Heart left ventricle (tissue), 16 donors: ENCODE results near the gene RIMBP3C. TPM values are rescaled to one million over a fixed set of nuclear protein-coding genes. Genes with fewer than 3 reads are reported as not detected.
A peak's percentile ranks its signal among the peaks of the same experiment; 100 is the strongest.

Source experiments
- ATAC-seq, 4 donors: fragments of 200-7000 bp; cut with Tn5 transposase; one replicate each; pipeline ENCODE4 v1.9.1; 2020 to 2022; ENCODE audit warnings: moderate library complexity in 4 of 4, mild to moderate bottlenecking in 3 of 4, moderate number of reproducible peaks in 1 of 4
- DNase-seq, 5 donors: peaks; one replicate each; pipeline ENCODE4 v3.0.0-alpha.2; 2020
- H3K27ac ChIP-seq, 12 donors: fragments of 200-600 bp; sonication (generic) in 4 of 12; one replicate each; pipeline versions ENCODE4 v1.5.0 to v1.8.0; 2016 to 2022; ENCODE audit warnings: mild to moderate bottlenecking in 2 of 12
- H3K27me3 ChIP-seq, 9 donors: fragments of 200-600 bp; sonication (generic) in 2 of 9; one replicate each; pipeline versions ENCODE4 v1.5.1 to v1.8.0; 2016 to 2022; ENCODE audit warnings: mild to moderate bottlenecking in 3 of 9
- H3K36me3 ChIP-seq, 9 donors: fragments of 200-600 bp; sonication (generic) in 2 of 9; one replicate each; pipeline versions ENCODE4 v1.5.0 to v1.8.0; 2018 to 2022; ENCODE audit warnings: mild to moderate bottlenecking in 2 of 9
- H3K4me1 ChIP-seq, 12 donors: fragments of 200-600 bp; sonication (generic) in 4 of 12; one replicate each; pipeline versions ENCODE4 v1.5.0 to v1.8.0; 2016 to 2022; ENCODE audit warnings: mild to moderate bottlenecking in 3 of 12
- H3K4me3 ChIP-seq, 12 donors: fragments of 200-600 bp; sonication (generic) in 4 of 12; one replicate each; pipeline versions ENCODE4 v1.5.0 to v1.8.0; 2017 to 2022; ENCODE audit warnings: mild to moderate bottlenecking in 9 of 12, moderate library complexity in 4 of 12
- H3K9me3 ChIP-seq, 12 donors: fragments of 200-600 bp; sonication (generic) in 4 of 12; one replicate each; pipeline versions ENCODE4 v1.5.0 to v1.8.0; 2016 to 2022; ENCODE audit warnings: mild to moderate bottlenecking in 1 of 12
- POLR2A ChIP-seq, 2 donors: fragments of 450-650 bp; IDR thresholded peaks; one replicate each; pipeline ENCODE4 v1.6.1; 2017; ENCODE audit warnings: antibody characterized with exemption in 2 of 2, mild to moderate bottlenecking in 2 of 2, moderate library complexity in 2 of 2
- WGBS, 4 donors: extraction: QIAGEN DNeasy Blood & Tissue Kit in 2 of 4; methylation state at CpG; one replicate each; pipeline versions ENCODE4 v1.1.5 to v1.1.7; 2013 to 2018; 5-methylcytosine and 5-hydroxymethylcytosine counted together
- intact Hi-C, 10 donors: fragments of 100-400 bp; cut with DNase I; formaldehyde crosslinking; loops; one replicate each; pipeline versions ENCODE4 v1.11.1 to v1.14.2; 2022
- polyA plus RNA-seq, 2 donors: library from polyadenylated mRNA; stranded (reverse); fragments of 200-250 nt; gene quantifications; one replicate each; pipeline ENCODE4 v1.2.3, GENCODE V29; 2013
- total RNA-seq, 9 donors: library from RNA; depleted of rRNA in 2 of 9; stranded (reverse); fragments of >200 nt in 2 of 9; fragmentation: NEBNext Ultra II Directional in 3 of 9; extraction: Animal tissue kit (Norgen Biotek cat#: 25700) in 3 of 9; gene quantifications; one replicate each; pipeline versions ENCODE4 v1.1.0 to v1.2.4, GENCODE V29; 2016 to 2023
- TF ChIP-seq, protein P1 (sequence below), 12 donors: fragments of 200-600 bp; sonication (generic) in 4 of 12; IDR thresholded peaks; one replicate each; pipeline versions ENCODE4 v1.5.0 to v1.8.0; 2018 to 2022; ENCODE audit warnings: antibody characterized with exemption in 12 of 12, mild to moderate bottlenecking in 5 of 12
- donor health status: ischemic (EF 13 %, LVEDD 7.1; RV severe dilation, severe dysfunction).
- donor health status: healthy with polysubstance abuse.
- donor health status: DM: no; HTN: yes; CAD: no.
- donor health status: DM: no; HTN: no; CAD: no.
- donor health status: ischemic (EF 25% LVEDD 6.9; RV normal size, moderate dysfunction).
- donor health status: ischemic (EF 25% LVEDD 5.7; RV mildly dilated, moderate dysfunction).
- donor health status: healthy.
- donor health status: DM: yes; HTN: yes; CAD: no.
- donor health status: ischemic (EF 35%, LVEDD 5.7; RV mildly dilated, moderate dysfunction).
- donor health status: nonischemic (EF 11% LVEDD 7.7; RV severe dilation, severe dysfunction).
- donor health status: DM: yes; HTN: yes; CAD: no.
- donor health status: PGD.
- donor health status: ischemic (EF 29% LVEDD 5.4; RV normal size, mild dysfunction).
- donor health status: nonischemic (EF 23%, LVEDD 6.1; RV moderate dilation, normal function).

RIMBP3C gene
- total and polyA plus RNA-seq, 11 donors, result 0.08 to 0.37 (median 0.19) TPM; not detected in 7

DNA sequence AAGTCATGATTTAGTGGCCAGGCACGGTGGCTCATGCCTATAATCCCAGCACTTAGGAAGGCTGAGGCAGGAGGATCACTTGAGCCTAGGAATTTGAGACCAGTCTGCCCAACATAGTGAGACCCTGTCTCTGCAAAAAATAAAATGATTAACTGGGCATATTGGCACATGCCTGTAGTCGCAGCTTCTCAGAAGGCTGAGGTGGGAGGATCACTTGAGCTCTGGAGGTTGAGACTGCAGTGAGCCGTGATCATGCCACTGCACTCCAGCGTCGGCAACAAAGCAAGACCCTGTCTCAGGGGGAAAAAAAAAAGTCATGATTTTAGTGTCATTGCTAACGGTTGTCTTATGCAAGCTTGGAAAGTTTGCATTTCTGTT lies 28.2 kb upstream of the RIMBP3C start:
- DNase-seq (no peak), ATAC-seq (no peak)
- 74 to 81% (median 76%) methylated on average over 6 of the region's 6 CpGs for WGBS, 4 donors
- Histone ChIP-seq H3K27ac (no peak overlapping the region), H3K36me3 (no peaks in the 10 kb centered on the region), H3K4me1 (peaks cover 0 to 51% (median 25%) of the 10 kb centered on the region in 12 donors), H3K27me3 (no peaks in the 10 kb centered on the region), H3K4me3 (no peak overlapping the region), H3K9me3 (no peaks in the 10 kb centered on the region)
- TF ChIP-seq, protein P1, sequence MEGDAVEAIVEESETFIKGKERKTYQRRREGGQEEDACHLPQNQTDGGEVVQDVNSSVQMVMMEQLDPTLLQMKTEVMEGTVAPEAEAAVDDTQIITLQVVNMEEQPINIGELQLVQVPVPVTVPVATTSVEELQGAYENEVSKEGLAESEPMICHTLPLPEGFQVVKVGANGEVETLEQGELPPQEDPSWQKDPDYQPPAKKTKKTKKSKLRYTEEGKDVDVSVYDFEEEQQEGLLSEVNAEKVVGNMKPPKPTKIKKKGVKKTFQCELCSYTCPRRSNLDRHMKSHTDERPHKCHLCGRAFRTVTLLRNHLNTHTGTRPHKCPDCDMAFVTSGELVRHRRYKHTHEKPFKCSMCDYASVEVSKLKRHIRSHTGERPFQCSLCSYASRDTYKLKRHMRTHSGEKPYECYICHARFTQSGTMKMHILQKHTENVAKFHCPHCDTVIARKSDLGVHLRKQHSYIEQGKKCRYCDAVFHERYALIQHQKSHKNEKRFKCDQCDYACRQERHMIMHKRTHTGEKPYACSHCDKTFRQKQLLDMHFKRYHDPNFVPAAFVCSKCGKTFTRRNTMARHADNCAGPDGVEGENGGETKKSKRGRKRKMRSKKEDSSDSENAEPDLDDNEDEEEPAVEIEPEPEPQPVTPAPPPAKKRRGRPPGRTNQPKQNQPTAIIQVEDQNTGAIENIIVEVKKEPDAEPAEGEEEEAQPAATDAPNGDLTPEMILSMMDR (IDR thresholded peaks at IDR 0.05), result no peak
- no peak for TF ChIP-seq POLR2A (IDR thresholded peaks at IDR 0.05)
- intact Hi-C loops, result loop anchor here in 1 of 10 donors (5.0 kb wide), 1 partner anchor 53 kb away; the partner anchor contains the start of genes CCDC116 and YDJC

DNA sequence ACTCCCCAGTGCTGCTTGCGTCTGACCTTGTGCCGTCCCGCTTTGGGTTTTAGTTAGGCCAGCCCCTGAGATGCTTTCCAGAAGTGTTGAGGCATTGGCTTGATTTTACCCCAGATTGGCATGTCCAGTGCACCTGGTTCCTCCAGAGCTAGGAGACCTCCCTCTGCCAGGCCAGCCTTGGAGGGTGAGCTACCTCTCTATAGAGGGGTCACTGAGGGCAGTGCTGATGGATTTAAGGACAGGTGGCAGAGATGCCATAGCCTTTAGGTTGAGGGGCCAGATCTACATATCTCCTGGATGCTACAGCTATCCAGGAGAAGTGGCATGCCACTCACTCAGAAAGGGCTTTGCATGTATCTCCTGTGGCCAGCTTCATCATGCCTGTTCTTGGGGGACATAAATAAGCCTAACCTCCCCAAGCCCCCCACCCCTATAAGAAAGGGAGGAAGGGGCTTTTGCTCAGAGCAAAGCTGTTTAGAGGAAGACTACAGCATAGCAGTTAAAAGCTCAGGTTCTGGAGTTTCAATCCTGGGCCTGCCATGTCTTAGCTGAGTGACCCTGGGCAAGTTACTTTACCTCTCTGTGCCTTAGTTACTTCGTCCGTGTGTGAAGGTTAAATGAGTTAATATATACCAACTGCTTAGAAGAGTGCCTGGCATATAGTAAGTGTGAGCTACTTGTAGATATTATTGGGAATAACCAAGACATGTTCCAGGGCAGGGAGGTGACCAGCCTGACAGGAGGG lies 22.7 kb upstream of the RIMBP3C start:
- Histone ChIP-seq H3K27me3 (no peaks in the 10 kb centered on the region), H3K4me3 (no peak overlapping the region), H3K9me3 (no peaks in the 10 kb centered on the region), H3K27ac (peak overlapping the region in 1 of 12 donors; percentile 24), H3K4me1 (peaks cover 4 to 81% (median 63%) of the 10 kb centered on the region in 12 donors), H3K36me3 (peaks cover 0 to 6% (median 0%) of the 10 kb centered on the region in 9 donors)
- DNase-seq, result no peak
- TF ChIP-seq POLR2A (IDR thresholded peaks at IDR 0.05), result no peak
- TF ChIP-seq, protein P1 (IDR thresholded peaks at IDR 0.05), result no peak
- 63 to 83% (median 77%) methylated on average over 5 of the region's 5 CpGs for WGBS, 4 donors
- no peak for ATAC-seq
- intact Hi-C loops, result loop anchor here in 2 of 10 donors (5.0 kb wide), 2 partner anchors 33 to 48 kb away; no protein-coding TSS in a partner anchor

DNA sequence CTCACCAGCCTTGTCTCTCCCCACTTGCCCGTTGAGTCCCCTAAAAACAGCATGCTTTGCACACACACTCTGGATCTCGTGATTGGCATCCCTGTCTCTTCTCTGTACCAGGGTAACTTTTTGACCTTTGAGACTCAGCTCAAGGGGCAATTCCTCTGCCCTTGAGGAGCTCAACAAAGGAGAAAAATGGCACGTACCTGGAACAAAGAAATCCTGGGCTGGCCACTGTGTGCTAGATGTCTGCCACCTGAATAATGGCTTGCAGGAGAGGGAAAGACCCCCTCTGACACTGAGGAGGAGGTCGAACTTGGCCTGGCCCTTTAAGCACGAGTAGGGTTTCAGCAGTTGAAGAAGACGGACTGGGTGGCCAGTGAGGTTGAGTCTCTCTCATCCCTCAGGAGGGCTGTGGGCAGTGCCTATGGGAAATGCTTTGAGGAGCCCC lies 22.1 kb upstream of the RIMBP3C start:
- Histone ChIP-seq H3K27me3 (no peaks in the 10 kb centered on the region), H3K4me3 (no peak overlapping the region), H3K36me3 (peaks cover 0 to 6% (median 0%) of the 10 kb centered on the region in 9 donors), H3K9me3 (no peaks in the 10 kb centered on the region), H3K27ac (peak overlapping the region in 2 of 12 donors; percentile 19 to 24), H3K4me1 (peaks cover 4 to 82% (median 64%) of the 10 kb centered on the region in 12 donors)
- ATAC-seq, result peak in 1 of 4 donors; percentile 8
- no peak for DNase-seq
- TF ChIP-seq, protein P1 (IDR thresholded peaks at IDR 0.05), result no peak
- no peak for TF ChIP-seq POLR2A (IDR thresholded peaks at IDR 0.05)
- WGBS, 4 donors, result 50 to 55% (median 53%) methylated on average over 6 of the region's 6 CpGs
- intact Hi-C loops, result loop anchor here in 2 of 10 donors (5.0 kb wide), 2 partner anchors 34 to 49 kb away; no protein-coding TSS in a partner anchor

DNA sequence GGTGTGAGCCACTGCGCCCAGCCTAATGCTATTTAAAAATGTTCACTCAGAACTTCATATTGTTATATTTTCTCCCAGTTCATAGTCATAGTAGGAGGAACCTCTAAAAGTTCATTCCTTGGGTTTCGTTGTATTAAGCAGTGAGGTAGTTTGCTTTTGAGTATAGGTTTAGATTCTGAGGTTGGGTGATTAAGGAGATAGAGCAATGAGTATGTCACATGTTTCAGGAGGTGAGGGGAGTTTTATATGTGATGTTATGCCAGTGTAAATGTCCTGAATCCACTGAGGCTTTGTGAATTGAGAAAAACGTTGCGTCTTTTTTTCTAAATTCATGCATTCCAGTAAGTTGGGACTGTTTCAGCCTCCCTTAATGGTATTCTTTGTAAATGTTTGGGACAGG lies 20.4 kb upstream of the RIMBP3C start:
- 89 to 94% (median 91%) methylated on average over 4 of the region's 4 CpGs for WGBS, 4 donors
- intact Hi-C loops, result loop anchor here in 2 of 10 donors (5.0 kb wide), 2 partner anchors 36 to 51 kb away; no protein-coding TSS in a partner anchor
- peak overlapping the region in 1 of 12 donors; percentile 59 for H3K27ac ChIP-seq

More for the DNA sequence above, 20.4 kb upstream of the RIMBP3C start:
- no peaks in the 10 kb centered on the region for H3K9me3 ChIP-seq
- DNase-seq, result no peak
- peaks cover 0 to 6% (median 0%) of the 10 kb centered on the region in 9 donors for H3K36me3 ChIP-seq
- peaks cover 4 to 69% (median 59%) of the 10 kb centered on the region in 12 donors for H3K4me1 ChIP-seq
- no peak for ATAC-seq
- no peak overlapping the region for H3K4me3 ChIP-seq
- TF ChIP-seq, protein P1 (IDR thresholded peaks at IDR 0.05), result no peak
- no peak for TF ChIP-seq POLR2A (IDR thresholded peaks at IDR 0.05)
- H3K27me3 ChIP-seq, result no peaks in the 10 kb centered on the region
